ENCODE measurements around the gene CCDC12. TPM values are rescaled to one million over a fixed set of nuclear protein-coding genes. Genes with fewer than 3 reads are reported as not detected.

The CCDC12 gene
- total and polyA plus RNA-seq, 2 of the 13 experiments (the other 11 are each of a cell fraction or from before 2014, with no cell fraction given) = 30.1 to 49.5 TPM

DNA sequence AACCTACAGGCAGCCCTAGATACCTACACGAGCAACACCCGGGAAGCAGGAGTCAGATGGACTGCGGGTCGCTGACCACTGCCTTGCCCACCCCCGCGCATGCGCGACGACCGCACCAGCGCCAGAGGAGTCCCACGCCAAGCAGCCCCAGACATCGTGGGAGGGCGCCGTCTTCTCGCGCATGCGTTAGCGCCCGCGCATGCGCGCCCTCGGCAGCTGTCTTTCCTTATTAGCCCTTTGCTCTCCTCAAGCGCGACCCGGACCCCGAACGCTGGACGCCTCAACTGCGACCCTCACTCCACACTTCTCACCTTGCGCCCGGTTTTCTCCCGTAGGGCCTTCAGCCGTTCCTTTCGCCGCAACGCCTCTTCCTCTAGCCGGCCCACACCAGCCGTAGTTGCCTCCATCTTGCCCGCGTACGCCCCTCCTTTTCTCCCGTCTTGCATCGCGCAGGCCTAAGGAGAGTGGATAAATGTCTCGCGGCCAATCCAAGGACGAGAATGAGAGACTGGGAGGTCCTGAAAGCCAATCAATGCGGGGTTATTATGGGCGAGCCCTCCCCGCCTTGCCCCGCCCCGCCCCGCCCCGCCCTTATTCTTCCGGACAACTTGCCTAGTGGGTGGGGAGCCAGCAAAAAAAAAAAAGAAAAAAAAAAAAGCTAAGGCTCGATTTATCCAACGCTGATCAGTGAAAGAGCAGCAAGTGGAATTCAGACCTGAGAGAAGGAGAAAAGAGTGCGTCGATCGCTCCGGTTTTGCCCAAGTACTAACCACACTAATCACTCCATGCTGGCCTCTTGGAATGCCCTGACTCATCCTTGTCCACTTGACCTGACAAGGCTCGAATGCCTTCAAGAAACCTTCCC lies at the start of gene CCDC12 (continued):
- TF ChIP-seq, protein P1, sequence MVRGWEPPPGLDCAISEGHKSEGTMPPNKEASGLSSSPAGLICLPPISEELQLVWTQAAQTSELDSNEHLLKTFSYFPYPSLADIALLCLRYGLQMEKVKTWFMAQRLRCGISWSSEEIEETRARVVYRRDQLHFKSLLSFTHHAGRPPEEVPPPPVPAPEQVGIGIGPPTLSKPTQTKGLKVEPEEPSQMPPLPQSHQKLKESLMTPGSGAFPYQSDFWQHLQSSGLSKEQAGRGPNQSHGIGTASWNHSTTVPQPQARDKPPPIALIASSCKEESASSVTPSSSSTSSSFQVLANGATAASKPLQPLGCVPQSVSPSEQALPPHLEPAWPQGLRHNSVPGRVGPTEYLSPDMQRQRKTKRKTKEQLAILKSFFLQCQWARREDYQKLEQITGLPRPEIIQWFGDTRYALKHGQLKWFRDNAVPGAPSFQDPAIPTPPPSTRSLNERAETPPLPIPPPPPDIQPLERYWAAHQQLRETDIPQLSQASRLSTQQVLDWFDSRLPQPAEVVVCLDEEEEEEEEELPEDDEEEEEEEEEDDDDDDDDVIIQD (CRISPR knock-in tag; IDR thresholded peaks at IDR 0.05; ENCODE audit: low read depth) = no peak
- TF ChIP-seq HNRNPUL1 (IDR thresholded peaks at IDR 0.05; ENCODE audit: low read depth, low read length) (no peak), ZFP82 (CRISPR knock-in tag; IDR thresholded peaks at IDR 0.05; ENCODE audit: borderline replicate concordance) (no peak), KMT2A (CRISPR knock-in tag; IDR thresholded peaks at IDR 0.05) (0 out of 2 replicates have a peak, but pooled peaks have one; percentile 18), ZNF17 (CRISPR knock-in tag; IDR thresholded peaks at IDR 0.05) (no peak), DMAP1 (CRISPR knock-in tag; IDR thresholded peaks at IDR 0.05) (peak; percentile 82), PHF5A (CRISPR knock-in tag; IDR thresholded peaks at IDR 0.05; ENCODE audit: low read depth, unreplicated experiment) (no peak), ZNF382 (CRISPR knock-in tag; IDR thresholded peaks at IDR 0.05; ENCODE audit: borderline replicate concordance) (no peak), TFE3 (CRISPR knock-in tag; IDR thresholded peaks at IDR 0.05) (no peak), NONO (IDR thresholded peaks at IDR 0.05) (no peak), NONO (CRISPR knock-in tag; conservative IDR thresholded peaks at IDR 0.05) (no peak; the same call in 1 of the 2 replicates), NFE2 (CRISPR knock-in tag; IDR thresholded peaks at IDR 0.05) (no peak), MTF2 (CRISPR knock-in tag; IDR thresholded peaks at IDR 0.05; ENCODE audit: borderline replicate concordance) (no peak), ZNF274 (CRISPR knock-in tag; IDR thresholded peaks at IDR 0.05) (peak; percentile 83; the same call in 1 of the 2 replicates), ZNF225 (CRISPR knock-in tag; IDR thresholded peaks at IDR 0.05) (no peak; the same call in 1 of the 2 replicates), RNF219 (CRISPR knock-in tag; IDR thresholded peaks at IDR 0.05) (no peak), ZFP41 (CRISPR knock-in tag; IDR thresholded peaks at IDR 0.05; ENCODE audit: borderline replicate concordance) (no peak), TBX2 (CRISPR knock-in tag; IDR thresholded peaks at IDR 0.05; ENCODE audit: borderline replicate concordance) (peak; percentile 34; the same call in 1 of the 2 replicates), ZNF773 (CRISPR knock-in tag; IDR thresholded peaks at IDR 0.05; ENCODE audit: borderline replicate concordance) (no peak)
- TF ChIP-seq, protein P2, sequence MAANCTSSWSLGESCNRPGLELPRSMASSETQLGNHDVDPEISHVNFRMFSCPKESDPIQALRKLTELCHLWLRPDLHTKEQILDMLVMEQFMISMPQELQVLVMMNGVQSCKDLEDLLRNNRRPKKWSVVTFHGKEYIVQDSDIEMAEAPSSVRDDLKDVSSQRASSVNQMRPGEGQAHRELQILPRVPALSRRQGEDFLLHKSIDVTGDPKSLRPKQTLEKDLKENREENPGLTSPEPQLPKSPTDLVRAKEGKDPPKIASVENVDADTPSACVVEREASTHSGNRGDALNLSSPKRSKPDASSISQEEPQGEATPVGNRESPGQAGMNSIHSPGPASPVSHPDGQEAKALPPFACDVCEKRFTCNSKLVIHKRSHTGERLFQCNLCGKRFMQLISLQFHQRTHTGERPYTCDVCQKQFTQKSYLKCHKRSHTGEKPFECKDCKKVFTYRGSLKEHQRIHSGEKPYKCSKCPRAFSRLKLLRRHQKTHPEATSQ (CRISPR knock-in tag; IDR thresholded peaks at IDR 0.05; ENCODE audit: borderline replicate concordance) = no peak
